Muscle layer of colon (tissue), 2 donors: Measurements from ENCODE around the gene SSH3.

Experiments used
- H3K27ac ChIP-seq: one replicate; pipeline ENCODE4 v1.7.0; 2013; ENCODE audit warnings: low read depth, mild to moderate bottlenecking, low read length, moderate library complexity
- H3K27me3 ChIP-seq, 2 donors: one replicate each; pipeline ENCODE4 v1.7.0; 2013; ENCODE audit warnings: low read length in 2 of 2, mild to moderate bottlenecking in 2 of 2; ENCODE audit not compliant: insufficient read depth in 2 of 2, control insufficient read depth in 1 of 2
- H3K36me3 ChIP-seq: one replicate; pipeline ENCODE4 v1.7.0; 2013; ENCODE audit warnings: mild to moderate bottlenecking, low read length; ENCODE audit not compliant: insufficient read depth
- H3K4me1 ChIP-seq: one replicate; pipeline ENCODE4 v1.7.0; 2013; ENCODE audit warnings: mild to moderate bottlenecking, low read length; ENCODE audit not compliant: insufficient read depth
- H3K4me3 ChIP-seq, 2 donors: one replicate each; pipeline ENCODE4 v1.7.0; 2013; ENCODE audit warnings: low read length in 2 of 2, low read depth in 1 of 2, mild to moderate bottlenecking in 1 of 2, moderate library complexity in 1 of 2
- H3K9ac ChIP-seq: one replicate; pipeline ENCODE4 v1.7.0; 2013; ENCODE audit warnings: low read length
- H3K9me3 ChIP-seq: one replicate; pipeline ENCODE4 v1.7.0; 2013; ENCODE audit warnings: mild to moderate bottlenecking, low read length
- donor health status: abdominal sarcoma.
- donor health status: Adenocarcinoma of cecum.

The SSH3 gene

DNA sequence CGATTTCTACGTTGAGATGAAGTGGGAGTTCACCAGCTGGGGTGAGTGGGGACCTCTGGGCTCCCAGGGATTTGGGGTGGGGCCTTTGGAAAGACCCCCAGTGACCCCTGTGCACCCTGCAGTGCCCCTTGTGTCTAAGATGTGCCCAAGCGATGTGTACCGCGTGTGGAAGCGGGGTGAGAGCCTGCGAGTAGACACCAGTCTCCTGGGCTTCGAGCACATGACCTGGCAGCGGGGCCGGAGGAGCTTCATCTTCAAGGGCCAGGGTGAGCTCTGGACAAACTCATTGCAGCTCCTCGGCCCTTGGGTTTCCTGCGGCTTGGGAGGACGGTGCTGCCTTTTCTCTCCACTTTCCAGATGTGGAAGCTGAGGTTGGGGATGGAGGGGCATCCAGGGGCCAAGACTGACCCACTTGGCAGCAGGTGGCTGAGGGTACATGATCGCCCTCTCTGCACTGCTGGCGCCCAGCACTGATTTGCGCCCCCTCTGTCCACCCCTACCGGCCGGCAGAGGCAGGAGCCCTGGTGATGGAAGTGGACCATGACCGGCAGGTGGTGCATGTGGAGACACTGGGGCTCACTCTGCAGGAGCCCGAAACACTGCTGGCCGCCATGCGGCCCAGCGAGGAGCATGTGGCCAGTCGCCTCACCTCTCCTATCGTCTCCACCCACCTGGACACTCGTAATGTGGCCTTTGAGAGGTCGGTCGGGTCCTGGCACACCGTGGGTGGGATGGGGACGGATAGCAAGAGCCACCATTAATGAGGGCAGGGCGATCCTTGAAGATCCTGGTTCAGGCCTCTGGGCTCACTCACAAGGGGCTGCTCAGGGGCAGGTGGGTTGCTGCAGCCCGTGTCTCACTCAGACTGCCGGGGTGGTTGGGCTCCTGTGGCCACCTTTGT, 11.6 kb upstream of the SSH3 start:
- H3K27ac ChIP-seq, result no peak overlapping the region
- H3K9me3 ChIP-seq, result peaks cover 9% of the 10 kb centered on the region
- peaks cover 16% of the 10 kb centered on the region for H3K36me3 ChIP-seq
- H3K9ac ChIP-seq, result no peak overlapping the region
- no peaks in the 10 kb centered on the region for H3K27me3 ChIP-seq
- H3K4me3 ChIP-seq, result no peak overlapping the region
- H3K4me1 ChIP-seq, result peaks cover 33% of the 10 kb centered on the region

DNA sequence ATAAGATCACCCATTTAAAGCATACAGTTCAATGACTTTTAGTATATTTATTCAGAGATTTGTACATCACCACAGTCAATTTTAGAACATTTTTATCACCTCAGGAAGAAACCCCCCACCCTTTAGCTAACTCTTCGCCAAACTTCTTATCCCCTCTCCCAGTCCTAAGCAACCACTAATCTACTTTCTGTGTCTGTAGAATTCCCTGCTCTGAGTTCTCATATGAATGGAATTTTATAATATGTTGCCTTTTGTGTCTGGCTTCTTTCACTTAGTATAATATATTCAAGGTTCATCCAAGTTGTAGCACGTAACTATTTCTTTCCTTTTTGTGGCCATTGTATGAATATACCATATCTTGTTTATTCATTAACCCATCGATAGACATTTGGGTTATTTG, 10.7 kb upstream of the SSH3 start:
- peaks cover 9% of the 10 kb centered on the region for H3K9me3 ChIP-seq
- H3K27me3 ChIP-seq, result no peaks in the 10 kb centered on the region
- H3K9ac ChIP-seq, result no peak overlapping the region
- H3K4me1 ChIP-seq, result peaks cover 26% of the 10 kb centered on the region
- no peak overlapping the region for H3K4me3 ChIP-seq
- no peak overlapping the region for H3K27ac ChIP-seq
- peaks cover 12% of the 10 kb centered on the region for H3K36me3 ChIP-seq

DNA sequence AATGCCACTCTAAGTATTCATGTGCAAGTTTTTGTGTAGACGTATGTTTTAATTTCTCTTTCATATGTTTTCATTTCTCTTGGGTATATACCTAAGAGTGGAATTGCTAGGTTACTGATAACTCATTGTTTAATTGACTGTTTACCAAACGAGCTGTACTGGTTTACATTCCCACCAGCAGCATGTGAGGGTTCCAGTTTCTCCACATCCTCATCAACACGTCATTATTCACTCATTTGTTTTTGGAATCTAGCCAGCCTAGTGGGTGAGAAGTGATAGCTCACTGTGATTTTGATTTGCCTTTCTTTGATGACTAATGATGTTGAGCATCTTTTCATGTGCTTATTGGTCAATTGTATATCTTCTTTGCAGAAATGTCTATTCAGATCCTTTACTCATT, 10.2 kb upstream of the SSH3 start:
- no peak overlapping the region for H3K4me3 ChIP-seq
- no peak overlapping the region for H3K9ac ChIP-seq
- H3K27me3 ChIP-seq, result no peaks in the 10 kb centered on the region
- H3K9me3 ChIP-seq, result peaks cover 9% of the 10 kb centered on the region
- no peak overlapping the region for H3K27ac ChIP-seq
- H3K36me3 ChIP-seq, result peaks cover 12% of the 10 kb centered on the region
- peaks cover 22% of the 10 kb centered on the region for H3K4me1 ChIP-seq

DNA sequence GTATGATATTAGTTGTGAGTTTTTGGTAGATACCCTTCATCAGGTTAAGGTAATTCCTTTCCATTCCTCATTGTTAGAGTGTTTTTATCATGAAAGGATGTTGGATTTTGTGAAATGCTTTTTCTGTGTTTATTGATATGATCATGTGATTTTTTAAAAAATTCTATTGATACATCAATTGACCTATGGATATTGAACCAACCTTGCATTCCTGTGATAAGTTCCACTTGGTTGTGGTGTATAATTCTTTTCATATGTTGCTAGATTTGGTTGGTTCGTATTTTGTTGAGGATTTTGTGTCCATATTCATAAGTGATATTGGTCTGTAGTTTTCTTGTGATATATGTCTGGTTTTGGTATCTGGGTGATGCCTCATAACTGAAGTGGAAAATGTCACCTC, 7.5 kb upstream of the SSH3 start:
- Histone ChIP-seq H3K9ac (no peak overlapping the region), H3K27me3 (no peaks in the 10 kb centered on the region), H3K36me3 (peaks cover 36% of the 10 kb centered on the region), H3K4me1 (peaks cover 7% of the 10 kb centered on the region), H3K27ac (no peak overlapping the region), H3K9me3 (peaks cover 9% of the 10 kb centered on the region), H3K4me3 (no peak overlapping the region)

DNA sequence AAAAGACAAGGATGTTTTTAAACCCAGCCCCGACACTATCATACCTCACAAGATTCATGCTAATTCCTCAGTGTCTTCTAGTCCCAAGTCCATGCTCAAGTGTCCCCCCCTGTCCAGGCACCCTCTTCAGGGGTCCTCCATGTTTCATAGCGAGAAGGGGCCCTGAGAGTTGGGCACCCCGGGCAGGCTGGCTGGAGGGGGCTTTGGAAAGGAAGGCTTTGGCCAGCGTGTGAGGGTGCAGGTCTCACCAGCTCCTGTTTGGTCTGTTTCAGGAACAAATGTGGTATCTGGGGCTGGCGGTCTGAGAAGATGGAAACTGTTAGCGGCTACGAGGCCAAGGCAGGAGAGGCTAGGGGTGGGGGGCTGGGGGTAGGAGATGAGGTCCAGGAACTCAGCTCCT, 4.5 kb upstream of the SSH3 start:
- Histone ChIP-seq H3K27ac (no peak overlapping the region), H3K4me1 (peaks cover 8% of the 10 kb centered on the region), H3K9ac (no peak overlapping the region), H3K4me3 (no peak overlapping the region), H3K36me3 (peaks cover 40% of the 10 kb centered on the region), H3K9me3 (peaks cover 9% of the 10 kb centered on the region), H3K27me3 (no peaks in the 10 kb centered on the region)

DNA sequence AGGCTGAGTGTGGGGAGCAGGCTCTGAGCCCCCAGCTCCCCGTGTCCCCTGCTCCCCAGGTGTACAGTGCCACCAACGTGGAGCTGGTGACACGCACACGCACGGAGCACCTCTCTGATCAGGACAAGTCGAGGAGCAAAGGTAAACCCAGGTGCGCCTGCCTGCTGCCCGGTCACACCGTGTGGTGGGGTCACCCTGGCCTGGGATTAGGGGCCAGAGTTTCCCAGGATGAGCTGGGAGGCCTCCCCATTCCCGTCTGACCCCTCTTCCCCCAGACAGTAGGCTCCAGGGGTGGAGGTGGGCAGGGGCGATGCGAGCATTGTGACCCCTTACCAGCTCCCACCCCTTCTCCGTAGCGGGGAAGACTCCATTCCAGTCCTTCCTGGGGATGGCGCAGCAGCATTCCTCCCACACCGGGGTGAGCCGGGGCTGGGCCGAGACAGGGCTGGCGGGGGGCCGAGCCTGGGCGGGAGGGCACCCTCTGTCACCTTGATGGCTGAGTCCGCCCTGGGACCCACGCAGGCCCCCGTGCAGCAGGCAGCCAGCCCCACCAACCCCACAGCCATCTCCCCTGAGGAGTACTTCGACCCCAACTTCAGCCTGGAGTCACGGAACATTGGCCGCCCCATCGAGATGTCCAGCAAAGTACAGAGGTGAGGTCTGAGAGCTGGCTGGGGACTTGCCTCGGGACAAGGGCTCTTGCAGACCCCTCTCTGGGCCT, 3.7 kb upstream of the SSH3 start:
- Histone ChIP-seq H3K9me3 (peaks cover 9% of the 10 kb centered on the region), H3K4me3 (no peak overlapping the region), H3K36me3 (peaks cover 38% of the 10 kb centered on the region), H3K4me1 (peaks cover 14% of the 10 kb centered on the region), H3K9ac (no peak overlapping the region), H3K27ac (no peak overlapping the region), H3K27me3 (no peaks in the 10 kb centered on the region)

DNA sequence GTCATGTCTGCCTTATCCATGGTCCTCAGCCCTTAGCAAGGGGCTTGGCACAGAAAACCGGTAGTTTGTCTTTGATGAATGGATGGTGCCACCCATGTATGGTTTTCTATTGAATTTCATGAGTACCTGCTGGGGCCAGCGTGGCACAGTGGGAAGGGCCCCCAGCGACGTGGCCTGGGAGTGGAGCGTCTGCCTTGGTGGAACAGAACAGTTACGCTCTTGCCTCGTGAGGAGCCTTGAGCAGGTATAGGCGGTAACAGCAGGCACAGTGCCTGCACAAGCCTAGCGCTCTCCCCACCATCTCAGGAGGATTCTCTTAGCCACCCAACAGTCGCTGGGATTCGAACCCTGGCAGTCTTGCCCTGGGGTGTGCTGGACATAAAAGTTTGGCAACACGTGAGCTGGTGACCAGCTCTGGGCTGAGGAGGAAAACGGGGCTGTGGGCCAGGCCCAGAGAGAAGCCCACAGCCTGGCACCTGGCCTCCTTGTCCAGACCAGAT, 3.0 kb upstream of the SSH3 start:
- peaks cover 9% of the 10 kb centered on the region for H3K9me3 ChIP-seq
- H3K9ac ChIP-seq, result no peak overlapping the region
- H3K4me3 ChIP-seq, result no peak overlapping the region
- no peak overlapping the region for H3K27ac ChIP-seq
- peaks cover 38% of the 10 kb centered on the region for H3K36me3 ChIP-seq
- H3K27me3 ChIP-seq, result no peaks in the 10 kb centered on the region
- peaks cover 17% of the 10 kb centered on the region for H3K4me1 ChIP-seq

DNA sequence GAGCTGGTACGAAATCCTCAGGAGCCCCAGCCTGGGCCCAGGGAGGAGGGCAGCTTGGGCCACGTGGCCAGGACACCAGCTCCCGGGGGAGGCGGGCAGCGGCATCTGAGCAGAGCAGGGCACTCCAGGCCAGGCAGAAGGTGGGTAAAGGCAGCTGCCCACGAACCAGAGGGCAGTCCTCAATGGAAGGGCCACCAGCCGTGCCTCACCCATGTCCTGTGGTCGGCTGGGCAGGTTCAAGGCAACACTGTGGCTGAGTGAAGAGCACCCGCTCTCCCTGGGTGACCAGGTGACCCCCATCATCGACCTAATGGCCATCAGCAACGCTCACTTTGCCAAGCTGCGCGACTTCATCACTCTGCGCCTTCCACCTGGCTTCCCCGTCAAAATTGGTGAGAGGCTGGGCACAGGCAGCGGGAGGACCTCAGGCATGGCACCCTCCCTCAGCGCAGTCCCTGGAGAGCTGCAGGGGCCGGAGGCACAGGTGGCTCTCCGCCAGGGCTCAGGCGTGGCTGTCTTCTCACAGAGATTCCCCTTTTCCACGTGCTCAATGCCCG, 2.5 kb upstream of the SSH3 start:
- H3K9ac ChIP-seq, result no peak overlapping the region
- peaks cover 4% of the 10 kb centered on the region for H3K9me3 ChIP-seq
- H3K27me3 ChIP-seq, result no peaks in the 10 kb centered on the region
- no peak overlapping the region for H3K4me3 ChIP-seq
- peaks cover 38% of the 10 kb centered on the region for H3K36me3 ChIP-seq
- H3K4me1 ChIP-seq, result peaks cover 17% of the 10 kb centered on the region
- no peak overlapping the region for H3K27ac ChIP-seq

DNA sequence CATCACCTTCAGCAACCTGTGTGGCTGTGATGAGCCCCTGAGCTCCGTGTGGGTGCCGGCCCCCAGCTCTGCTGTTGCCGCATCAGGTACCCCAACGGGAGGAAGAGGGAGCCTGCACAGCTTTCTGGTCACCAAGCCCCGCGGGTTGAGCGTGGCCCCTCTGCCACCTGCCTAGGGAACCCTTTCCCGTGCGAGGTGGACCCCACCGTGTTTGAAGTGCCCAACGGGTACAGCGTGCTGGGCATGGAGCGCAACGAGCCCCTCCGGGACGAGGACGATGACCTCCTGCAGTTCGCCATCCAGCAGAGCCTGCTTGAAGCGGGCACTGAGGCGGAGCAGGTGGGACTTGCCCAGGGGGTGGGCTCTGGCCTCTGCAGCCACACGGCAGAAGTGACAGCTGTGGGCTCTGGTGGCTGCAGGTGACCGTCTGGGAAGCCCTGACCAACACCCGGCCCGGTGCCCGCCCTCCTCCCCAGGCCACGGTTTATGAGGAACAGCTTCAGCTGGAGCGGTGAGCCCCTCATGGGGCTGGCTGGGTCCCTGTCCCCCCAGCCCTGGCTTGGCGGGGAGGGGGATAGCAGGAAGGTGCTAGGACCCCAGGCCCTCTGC, 1.9 kb upstream of the SSH3 start:
- Histone ChIP-seq H3K4me3 (no peak overlapping the region), H3K36me3 (peaks cover 38% of the 10 kb centered on the region), H3K9ac (no peak overlapping the region), H3K27ac (no peak overlapping the region), H3K9me3 (no peaks in the 10 kb centered on the region), H3K4me1 (peaks cover 17% of the 10 kb centered on the region), H3K27me3 (no peaks in the 10 kb centered on the region)

DNA sequence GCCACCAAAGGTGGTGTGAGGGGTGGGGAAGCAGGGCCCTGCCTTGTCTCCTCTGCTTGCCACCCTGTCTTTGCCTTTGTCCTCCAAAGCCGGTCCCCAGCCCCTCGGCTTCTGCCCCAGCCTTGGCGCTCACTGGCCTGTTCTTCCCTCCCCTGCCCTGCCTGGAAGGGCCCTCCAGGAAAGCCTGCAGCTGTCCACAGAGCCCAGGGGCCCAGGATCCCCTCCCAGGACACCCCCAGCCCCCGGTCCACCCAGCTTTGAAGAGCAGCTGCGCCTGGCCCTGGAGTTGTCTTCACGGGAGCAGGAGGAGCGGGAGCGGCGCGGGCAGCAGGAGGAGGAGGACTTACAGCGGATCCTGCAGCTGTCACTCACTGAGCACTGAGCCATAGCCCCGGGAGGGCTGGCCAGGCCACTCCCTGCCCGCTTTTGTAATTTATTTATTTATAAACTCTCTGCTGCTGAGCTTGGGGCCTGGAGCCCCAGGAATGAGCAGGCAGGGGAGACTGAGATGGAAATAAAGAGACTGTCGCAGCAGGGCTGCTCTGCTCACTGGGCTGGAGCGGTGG, 1.3 kb upstream of the SSH3 start:
- H3K9me3 ChIP-seq, result no peaks in the 10 kb centered on the region
- no peak overlapping the region for H3K9ac ChIP-seq
- H3K4me1 ChIP-seq, result peaks cover 17% of the 10 kb centered on the region
- peaks cover 34% of the 10 kb centered on the region for H3K36me3 ChIP-seq
- no peaks in the 10 kb centered on the region for H3K27me3 ChIP-seq
- no peak overlapping the region for H3K27ac ChIP-seq
- H3K4me3 ChIP-seq, result peak overlapping the region in 1 of 2 donors; percentile 68
